H1 (cell line): Measurements from ENCODE around the gene LYPD4. TPM values are rescaled to one million over a fixed set of nuclear protein-coding genes. Genes with fewer than 3 reads are reported as not detected.

ENCODE experiments used
- CTCF ChIA-PET: fragments of 300-600 bp; sonication (Branson Sonifier 250); formaldehyde crosslinking; loops from one replicate; lab custom pipeline; 2021; ENCODE audit not compliant: partially characterized antibody; lab: Charles Lee
- POLR2A ChIA-PET: fragments of 300-600 bp; sonication (Branson Sonifier 250); formaldehyde crosslinking; loops from one replicate; lab custom pipeline; 2021; ENCODE audit warnings: inconsistent platforms; ENCODE audit not compliant: partially characterized antibody; lab: Charles Lee
- DNase-seq, 2 experiments: peaks; one replicate each; pipeline versions ENCODE4 v3.0.0 to v3.0.0-alpha.2; 2010 to 2022; ENCODE audit warnings: low spot score in 2 of 2, low read depth in 1 of 2, mixed read lengths in 1 of 2
- FAIRE-seq: peaks from 2 replicates; lab custom pipeline; 2011; peaks lifted over from hg19 to GRCh38; lab: Jason Lieb, UNC
- H2AFZ ChIP-seq: 2 replicates; pipeline ENCODE4 v1.8.1; 2012; ENCODE audit warnings: low read length, inconsistent platforms
- H2AK5ac ChIP-seq: 2 replicates; pipeline ENCODE4 v1.6.1; 2013; ENCODE audit warnings: low read depth, low read length
- H2BK120ac ChIP-seq: replicated peaks from 2 replicates; pipeline ENCODE3; 2013; ENCODE audit warnings: low read depth, low read length, inconsistent platforms
- H2BK12ac ChIP-seq: 2 replicates; pipeline ENCODE4 v1.6.1; 2013; ENCODE audit warnings: low read depth, low read length
- H2BK15ac ChIP-seq: 2 replicates; pipeline ENCODE4 v1.6.1; 2013; ENCODE audit warnings: low read length
- H2BK20ac ChIP-seq: 2 replicates; pipeline ENCODE4 v1.6.1; 2013; ENCODE audit warnings: low read length
- H2BK5ac ChIP-seq: 2 replicates; pipeline ENCODE4 v1.6.1; 2013; ENCODE audit warnings: low read depth, low read length
- H3K14ac ChIP-seq: 2 replicates; pipeline ENCODE4 v1.6.1; 2013; ENCODE audit warnings: inconsistent platforms; ENCODE audit not compliant: insufficient read length
- H3K18ac ChIP-seq: 2 replicates; pipeline ENCODE4 v1.6.1; 2013; ENCODE audit warnings: low read length; ENCODE audit errors: extremely low read depth
- H3K23ac ChIP-seq: 2 replicates; pipeline ENCODE4 v1.6.1; 2013; ENCODE audit warnings: inconsistent platforms; ENCODE audit not compliant: insufficient read length
- H3K23me2 ChIP-seq: 2 replicates; pipeline ENCODE4 v1.6.1; 2013; ENCODE audit warnings: low read depth, low read length
- H3K27ac ChIP-seq: 2 replicates; pipeline ENCODE4 v1.6.1; 2011; ENCODE audit warnings: low read depth, low read length, inconsistent platforms
- H3K27me3 ChIP-seq, 4 experiments: replicated peaks in 1 of 4; 1 replicate in 1 of 4; 2 replicates in 3 of 4; pipeline versions ENCODE4 v1.6.1 to v1.8.1; 2011 to 2013; ENCODE audit warnings: low read length in 3 of 4, mild to moderate bottlenecking in 3 of 4, inconsistent platforms in 2 of 4, mixed read lengths in 2 of 4, moderate library complexity in 1 of 4; ENCODE audit not compliant: control insufficient read depth in 3 of 4, insufficient read depth in 3 of 4; ENCODE audit errors: extremely low read depth in 1 of 4
- H3K36me3 ChIP-seq, 4 experiments: 2 replicates each; pipeline versions ENCODE4 v1.6.1 to v1.8.1; 2011 to 2013; ENCODE audit warnings: mild to moderate bottlenecking in 4 of 4, low read length in 3 of 4, moderate library complexity in 2 of 4, control low read depth in 1 of 4, inconsistent platforms in 1 of 4; ENCODE audit not compliant: insufficient read depth in 4 of 4, control insufficient read depth in 2 of 4
- H3K4ac ChIP-seq: replicated peaks from 2 replicates; pipeline ENCODE3; 2013; ENCODE audit warnings: low read length, low read depth, mixed read lengths, inconsistent platforms; ENCODE audit not compliant: insufficient read length
- H3K4me1 ChIP-seq, 4 experiments: replicated peaks in 1 of 4; 1 replicate in 1 of 4; 2 replicates in 3 of 4; pipeline versions ENCODE4 v1.6.1 to v1.8.1; 2011 to 2013; ENCODE audit warnings: low read length in 3 of 4, inconsistent platforms in 2 of 4, mixed read lengths in 1 of 4; ENCODE audit not compliant: insufficient read depth in 4 of 4, control insufficient read depth in 3 of 4
- H3K4me2 ChIP-seq, 2 experiments: 2 replicates each; pipeline versions ENCODE4 v1.6.1 to v1.8.1; 2011 to 2013; ENCODE audit warnings: low read depth in 2 of 2, low read length in 2 of 2, control low read depth in 1 of 2, inconsistent platforms in 1 of 2, mild to moderate bottlenecking in 1 of 2; ENCODE audit not compliant: insufficient read depth in 1 of 2
- H3K4me3 ChIP-seq, 4 experiments: fragments of 200-600, 300-600 bp in 1 of 4; sonication (generic), shearing (Covaris generic), sonication (Bioruptor Twin) in 1 of 4; 2 replicates each; pipeline versions ENCODE4 v1.5.1 to v1.8.1; 2011 to 2016; ENCODE audit warnings: low read length in 4 of 4, low read depth in 3 of 4, control low read depth in 2 of 4, inconsistent platforms in 2 of 4, mild to moderate bottlenecking in 2 of 4, mixed read lengths in 1 of 4, moderate library complexity in 1 of 4; ENCODE audit not compliant: insufficient read depth in 2 of 4; ENCODE audit errors: extremely low read depth in 1 of 4
- H3K56ac ChIP-seq: replicated peaks from 2 replicates; pipeline ENCODE3; 2013; ENCODE audit warnings: low read depth, mild to moderate bottlenecking, mixed read lengths, low read length, inconsistent platforms; ENCODE audit not compliant: insufficient read length
- H3K79me1 ChIP-seq: 2 replicates; pipeline ENCODE4 v1.6.1; 2013; ENCODE audit warnings: low read depth, low read length, control low read depth
- H3K79me2 ChIP-seq, 2 experiments: 2 replicates each; pipeline versions ENCODE4 v1.6.1 to v1.8.1; 2012 to 2013; ENCODE audit warnings: low read length in 2 of 2, mild to moderate bottlenecking in 2 of 2, inconsistent platforms in 1 of 2; ENCODE audit not compliant: insufficient read depth in 2 of 2, control insufficient read depth in 1 of 2
- H3K9ac ChIP-seq, 4 experiments: replicated peaks in 1 of 4; 1 replicate in 1 of 4; 2 replicates in 3 of 4; pipeline versions ENCODE4 v1.6.1 to v1.8.1; 2011 to 2013; ENCODE audit warnings: low read depth in 3 of 4, low read length in 3 of 4, control low read depth in 2 of 4, mild to moderate bottlenecking in 2 of 4, moderate library complexity in 2 of 4, inconsistent platforms in 1 of 4; ENCODE audit errors: extremely low read depth in 1 of 4
- H3K9me3 ChIP-seq, 2 experiments: 2 replicates each; pipeline versions ENCODE4 v1.6.1 to v1.8.1; 2012 to 2013; ENCODE audit warnings: mild to moderate bottlenecking in 2 of 2, moderate library complexity in 2 of 2, control low read depth in 1 of 2, inconsistent platforms in 1 of 2, low read depth in 1 of 2, low read length in 1 of 2, mixed read lengths in 1 of 2; ENCODE audit not compliant: insufficient read depth in 2 of 2
- H4K20me1 ChIP-seq, 2 experiments: replicated peaks in 1 of 2; 2 replicates each; pipeline versions ENCODE3 to v1.8.1; 2011 to 2013; ENCODE audit warnings: inconsistent platforms in 2 of 2, low read length in 2 of 2, mild to moderate bottlenecking in 1 of 2; ENCODE audit not compliant: insufficient read depth in 2 of 2, control insufficient read depth in 1 of 2
- H4K5ac ChIP-seq: 2 replicates; pipeline ENCODE4 v1.6.1; 2013; ENCODE audit warnings: low read length, low read depth, mixed read lengths, inconsistent platforms; ENCODE audit not compliant: insufficient read length
- H4K8ac ChIP-seq: 2 replicates; pipeline ENCODE4 v1.8.0; 2013; ENCODE audit warnings: mild to moderate bottlenecking, moderate library complexity, low read length, inconsistent platforms; ENCODE audit not compliant: insufficient read depth; ENCODE audit errors: extremely low read depth
- H4K91ac ChIP-seq: replicated peaks from 2 replicates; pipeline ENCODE3; 2013; ENCODE audit warnings: low read length, mixed read lengths, inconsistent platforms; ENCODE audit not compliant: insufficient read length
- ASH2L ChIP-seq: fragments of 200-600, 300-600 bp; sonication (generic); IDR thresholded peaks from one replicate; pipeline ENCODE4 v1.7.1; 2017; ENCODE audit warnings: low read length
- BRCA1 ChIP-seq: IDR thresholded peaks from 2 replicates; pipeline ENCODE4 v1.6.1; 2012; ENCODE audit warnings: low read depth, low read length, improper control_type of control experiment
- CHD1 ChIP-seq: IDR thresholded peaks from 2 replicates; pipeline ENCODE4 v1.6.1; 2012; ENCODE audit warnings: low read depth, low read length, improper control_type of control experiment
- HDAC2 ChIP-seq, 2 experiments: fragments of 300-600 bp in 1 of 2; sonication (generic) in 1 of 2; IDR thresholded peaks; 2 replicates each; pipeline ENCODE4 v1.6.1; 2011 to 2012; ENCODE audit warnings: low read depth in 2 of 2, low read length in 2 of 2, mild to moderate bottlenecking in 2 of 2, moderate library complexity in 2 of 2, borderline replicate concordance in 1 of 2, inconsistent platforms in 1 of 2
- JUN ChIP-seq: IDR thresholded peaks from 2 replicates; pipeline ENCODE4 v1.6.1; 2011; ENCODE audit warnings: low read depth, mild to moderate bottlenecking, improper control_type of control experiment, low read length
- SP4 ChIP-seq: IDR thresholded peaks from 2 replicates; pipeline ENCODE4 v1.6.1; 2012; ENCODE audit warnings: low read length, inconsistent platforms
- USF2 ChIP-seq: IDR thresholded peaks from 2 replicates; pipeline ENCODE4 v1.6.1; 2011; ENCODE audit warnings: low read length, improper control_type of control experiment
- WGBS, 2 experiments: shearing (Covaris generic) in 1 of 2; methylation state at CpG; one replicate each; pipeline versions ENCODE4 v1.1.6 to v1.1.7; 2013 to 2015; ENCODE audit warnings: low lambda C conversion rate in 2 of 2, mixed read lengths in 2 of 2, inconsistent platforms in 1 of 2, low coverage in 1 of 2, missing lambda C conversion rate in 1 of 2; ENCODE audit not compliant: insufficient replicate concordance in 2 of 2, insufficient coverage in 1 of 2, insufficient read length in 1 of 2; ENCODE audit errors: extremely low coverage in 1 of 2, missing lambda C conversion rate in 1 of 2; 5-methylcytosine and 5-hydroxymethylcytosine counted together
- polyA plus RNA-seq, 7 experiments: library from polyadenylated mRNA; depleted of rRNA in 3 of 7; stranded (reverse) in 5 of 7; unstranded in 2 of 7; fragments of >200 nt in 5 of 7; fragments of 200-250 nt in 2 of 7; gene quantifications; 1 replicate in 5 of 7; 2 replicates in 1 of 7; 4 replicates in 1 of 7; pipeline versions ENCODE4 v1.2.1 to v1.2.3, GENCODE V29; 2011 to 2013; ENCODE audit warnings: missing spikeins in 2 of 7, mixed read lengths in 2 of 7
- total RNA-seq: library from RNA; stranded (reverse); fragmentation: NEBNext Ultra II Directional; extraction: Animal tissue kit (Norgen Biotek cat#: 25700); gene quantifications from 2 replicates; pipeline ENCODE4 v1.2.1, GENCODE V29; 2021

LYPD4 gene
- total and polyA plus RNA-seq, 2 of the 8 experiments (the other 6 are each of a cell fraction or from before 2014, with no cell fraction given), result 0.06 TPM; not detected in 1

DNA sequence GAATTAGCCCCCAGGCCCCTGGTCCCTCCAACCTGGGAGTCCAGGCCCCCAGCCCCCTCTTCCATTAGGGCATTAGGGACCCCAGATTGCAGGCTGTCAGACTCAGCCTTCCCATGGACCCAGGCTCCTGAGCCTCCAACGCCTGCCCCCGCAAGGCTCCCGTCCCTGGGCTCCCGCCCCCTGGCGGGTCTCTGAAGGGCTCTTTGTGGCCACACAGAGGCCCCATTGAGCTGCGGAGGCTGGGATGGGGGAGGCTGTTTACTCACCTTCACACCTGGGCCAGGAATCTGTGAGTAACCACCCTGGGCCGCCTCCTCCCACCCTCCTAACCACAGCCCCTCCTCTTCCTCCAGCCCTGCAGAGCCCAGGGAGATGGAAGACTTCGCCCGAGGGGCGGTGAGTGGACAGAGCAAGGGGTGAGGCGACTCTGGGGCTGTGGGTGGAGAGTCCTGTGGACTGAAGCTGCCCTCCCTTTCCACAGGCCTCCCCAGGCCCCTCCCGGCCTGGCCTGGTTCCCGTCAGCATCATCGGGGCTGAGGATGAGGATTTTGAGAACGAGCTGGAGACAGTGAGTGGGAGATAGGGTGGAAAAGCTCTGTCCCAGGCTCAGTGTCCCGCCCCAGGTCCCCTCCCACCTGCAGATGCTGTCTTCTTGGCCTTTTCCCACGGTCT is 43.4 kb upstream of the LYPD4 start:
- peak overlapping the region; percentile 88; the same call in 1 of the 2 replicates for H2BK5ac ChIP-seq
- H4K91ac ChIP-seq, result peak overlapping the region; percentile 14
- peak overlapping the region; percentile 52 to 56 for H3K4me2 ChIP-seq
- H3K79me1 ChIP-seq, result peaks cover 2% of the 10 kb centered on the region; the same call in 1 of the 2 replicates
- H3K79me2 ChIP-seq, result peaks cover 0 to 3% of the 10 kb centered on the region in 2 experiments; a peak in 1 of 4 replicates
- peaks cover 0 to 2% (median 0%) of the 10 kb centered on the region in 4 experiments; a peak in 3 of 8 replicates for H3K36me3 ChIP-seq
- DNase-seq (peak; percentile 64 to 74), FAIRE-seq (no peak)
- H3K9ac ChIP-seq, result peak overlapping the region in 1 of 4 experiments; percentile 19; a peak in 2 of 7 replicates
- peaks cover 11% of the 10 kb centered on the region; the same call in 1 of the 2 replicates for H3K23me2 ChIP-seq
- H3K56ac ChIP-seq, result no peak overlapping the region
- peaks cover 1 to 4% (median 4%) of the 10 kb centered on the region in 4 experiments; a peak in 5 of 7 replicates for H3K27me3 ChIP-seq
- H3K4ac ChIP-seq, result no peak overlapping the region
- H3K27ac ChIP-seq, result no peak overlapping the region
- H2BK15ac ChIP-seq, result no peak overlapping the region
- H3K14ac ChIP-seq, result no peak overlapping the region
- no peak overlapping the region for H2BK120ac ChIP-seq
- H3K4me1 ChIP-seq, result peaks cover 3 to 16% (median 11%) of the 10 kb centered on the region in 4 experiments
- no peak overlapping the region for H3K23ac ChIP-seq
- no peak overlapping the region for H4K8ac ChIP-seq
- 0 out of 2 replicates have a peak overlapping the region, but pooled peaks have one; percentile 45 for H2BK12ac ChIP-seq
- peak overlapping the region; percentile 53; the same call in 1 of the 2 replicates for H2AK5ac ChIP-seq
- H2AFZ ChIP-seq, result no peak overlapping the region
- H2BK20ac ChIP-seq, result peak overlapping the region; percentile 37; the same call in 1 of the 2 replicates
- H3K4me3 ChIP-seq, result peak overlapping the region in 1 of 4 experiments; percentile 35; a peak in 1 of 8 replicates
- peaks cover 3 to 6% of the 10 kb centered on the region in 2 experiments for H4K20me1 ChIP-seq
- WGBS, 2 experiments, result 48% methylated on average over 15 of the region's 17 CpGs; no CpG with 5 or more reads in 1 of the 2 experiments
- 0 out of 2 replicates have a peak overlapping the region, but pooled peaks have one; percentile 53 for H3K18ac ChIP-seq
- ChIA-PET POLR2A (interaction anchor here (0.8 to 13.9 kb wide), 7 partner anchors 11 to 108 kb away, joined by 3 to 298 read pairs (median 3); partner anchors contain the start of genes CD79A and RPS19), CTCF (interaction anchor here (0.7 to 4.3 kb wide), 16 partner anchors 8 to 112 kb away, joined by 3 to 26 read pairs (median 6); partner anchors contain the start of genes CD79A, ERFL and RABAC1)
- H4K5ac ChIP-seq, result no peak overlapping the region
- H3K9me3 ChIP-seq, result no peaks in the 10 kb centered on the region
- TF ChIP-seq USF2, result no peak
- TF ChIP-seq HDAC2 (IDR thresholded peaks at IDR 0.05; ENCODE audit: borderline replicate concordance in 1 of 2, low read depth in 2 of 2, low read length in 2 of 2), result 0 out of 4 replicates have a peak, but pooled peaks of 1 of the 2 experiments have one; percentile 42
- TF ChIP-seq BRCA1, result no peak
- no peak for TF ChIP-seq CHD1
- no peak for TF ChIP-seq JUN
- no peak for TF ChIP-seq SP4
- peak; percentile 21 for TF ChIP-seq ASH2L
